ENCODE measurements around the gene DEFB113. TPM values are rescaled to one million over a fixed set of nuclear protein-coding genes. Genes with fewer than 3 reads are reported as not detected.

DEFB113 gene
- total and polyA plus RNA-seq, 11 donors: not detected

DNA sequence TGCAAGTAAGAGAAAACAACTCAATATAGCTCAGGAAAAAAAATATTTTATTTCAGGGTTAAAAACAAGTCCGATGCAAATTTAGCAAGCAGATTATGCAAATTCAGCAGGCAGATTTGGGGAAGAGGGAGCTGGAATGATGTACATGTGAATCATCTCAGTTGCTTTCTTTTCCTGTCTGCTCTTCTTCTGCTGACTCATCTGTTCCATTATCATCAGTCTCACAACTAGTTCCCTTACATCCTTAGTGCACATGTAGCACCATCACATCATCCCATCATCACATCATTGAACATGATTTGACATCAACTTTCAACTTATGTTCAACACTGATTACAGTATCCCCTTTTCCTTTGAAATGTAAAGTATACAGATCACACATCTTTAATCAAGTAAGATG is 11.5 kb upstream of the DEFB113 start:
- H3K4me3 ChIP-seq: no peak overlapping the region
- TF ChIP-seq, protein P1, sequence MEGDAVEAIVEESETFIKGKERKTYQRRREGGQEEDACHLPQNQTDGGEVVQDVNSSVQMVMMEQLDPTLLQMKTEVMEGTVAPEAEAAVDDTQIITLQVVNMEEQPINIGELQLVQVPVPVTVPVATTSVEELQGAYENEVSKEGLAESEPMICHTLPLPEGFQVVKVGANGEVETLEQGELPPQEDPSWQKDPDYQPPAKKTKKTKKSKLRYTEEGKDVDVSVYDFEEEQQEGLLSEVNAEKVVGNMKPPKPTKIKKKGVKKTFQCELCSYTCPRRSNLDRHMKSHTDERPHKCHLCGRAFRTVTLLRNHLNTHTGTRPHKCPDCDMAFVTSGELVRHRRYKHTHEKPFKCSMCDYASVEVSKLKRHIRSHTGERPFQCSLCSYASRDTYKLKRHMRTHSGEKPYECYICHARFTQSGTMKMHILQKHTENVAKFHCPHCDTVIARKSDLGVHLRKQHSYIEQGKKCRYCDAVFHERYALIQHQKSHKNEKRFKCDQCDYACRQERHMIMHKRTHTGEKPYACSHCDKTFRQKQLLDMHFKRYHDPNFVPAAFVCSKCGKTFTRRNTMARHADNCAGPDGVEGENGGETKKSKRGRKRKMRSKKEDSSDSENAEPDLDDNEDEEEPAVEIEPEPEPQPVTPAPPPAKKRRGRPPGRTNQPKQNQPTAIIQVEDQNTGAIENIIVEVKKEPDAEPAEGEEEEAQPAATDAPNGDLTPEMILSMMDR (IDR thresholded peaks at IDR 0.05): no peak
- no peak for TF ChIP-seq POLR2A (IDR thresholded peaks at IDR 0.05)
- intact Hi-C loops (cut with DNase I): no loop called here
- 70 to 84% (median 78%) methylated on average over 1 of the region's 1 CpG for WGBS, 4 donors
- no peak for DNase-seq
- H3K36me3 ChIP-seq: no peaks in the 10 kb centered on the region
- no peaks in the 10 kb centered on the region for H3K4me1 ChIP-seq
- no peaks in the 10 kb centered on the region for H3K9me3 ChIP-seq
- H3K27ac ChIP-seq: no peak overlapping the region
- ATAC-seq: no peak
- no peaks in the 10 kb centered on the region for H3K27me3 ChIP-seq

DNA sequence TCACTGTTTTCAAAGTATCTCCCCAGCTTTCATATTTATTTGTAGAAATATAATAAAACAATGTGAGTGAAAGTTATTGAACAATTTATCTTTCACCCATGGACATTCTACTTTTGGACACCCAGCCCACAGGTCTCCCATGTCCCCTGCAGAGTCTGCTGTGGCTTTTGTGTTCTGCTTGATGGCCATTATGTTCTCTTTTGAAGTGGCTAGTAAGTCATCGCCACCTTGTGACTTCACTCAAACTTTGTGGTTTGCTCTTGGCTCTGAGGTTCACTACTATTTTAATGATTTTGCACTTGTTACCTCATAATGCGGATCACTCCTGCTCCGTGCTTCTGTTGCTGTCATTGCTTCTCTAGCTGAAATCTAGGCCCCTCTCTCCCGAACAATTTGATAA is 10.2 kb upstream of the DEFB113 start:
- no peaks in the 10 kb centered on the region for H3K4me1 ChIP-seq
- no peaks in the 10 kb centered on the region for H3K9me3 ChIP-seq
- no peaks in the 10 kb centered on the region for H3K36me3 ChIP-seq
- H3K27ac ChIP-seq: no peak overlapping the region
- ATAC-seq (no peak), DNase-seq (no peak)
- intact Hi-C loops (cut with DNase I): no loop called here
- no peaks in the 10 kb centered on the region for H3K27me3 ChIP-seq
- H3K4me3 ChIP-seq: no peak overlapping the region
- 81 to 88% (median 85%) methylated on average over 4 of the region's 4 CpGs for WGBS, 4 donors
- TF ChIP-seq, protein P1 (IDR thresholded peaks at IDR 0.05): no peak
- TF ChIP-seq POLR2A (IDR thresholded peaks at IDR 0.05): no peak

DNA sequence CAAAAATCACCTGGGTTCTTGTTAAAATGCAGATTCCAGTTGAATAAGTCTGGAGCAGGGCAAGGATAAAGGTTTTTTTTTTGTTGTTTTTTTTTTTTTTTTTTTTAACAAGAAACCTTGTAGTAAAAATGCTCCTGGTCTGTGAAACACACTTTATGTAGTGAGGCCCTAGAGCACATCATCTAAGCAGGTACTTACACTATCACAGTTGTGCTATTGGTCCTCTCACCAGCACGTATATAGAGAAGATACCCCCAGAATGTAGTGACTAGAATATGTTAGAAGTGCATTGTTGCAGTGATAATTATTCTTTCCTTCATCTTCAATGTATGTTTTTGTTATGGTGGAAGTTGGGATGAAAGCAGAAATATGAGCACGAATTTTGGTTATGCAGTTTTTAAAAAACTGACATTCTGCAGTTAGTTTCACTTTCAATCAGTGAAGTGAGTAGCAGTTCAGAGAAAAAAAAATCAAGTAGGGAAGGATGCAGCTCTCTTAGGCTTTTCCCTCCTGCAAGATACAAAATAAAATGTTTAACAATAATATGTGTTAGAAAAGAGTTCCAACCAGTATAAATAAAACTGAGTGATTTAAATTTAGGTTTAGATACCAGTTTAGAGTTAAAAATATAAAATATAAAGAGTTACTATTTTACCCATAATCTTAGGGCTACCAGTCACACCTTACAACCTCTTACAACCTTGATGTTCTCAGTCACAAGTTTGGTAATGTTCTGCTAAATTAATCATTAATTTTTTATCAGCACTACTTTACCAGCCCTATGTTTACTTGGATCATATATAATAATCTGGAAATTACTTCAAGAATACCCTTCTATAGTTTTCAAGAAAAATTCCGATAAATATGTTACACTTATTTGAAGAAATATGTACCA is 9.2 kb upstream of the DEFB113 start:
- no peak for ATAC-seq
- no peak for DNase-seq
- WGBS, 4 donors: 42 to 54% (median 48%) methylated on average over 3 of the region's 3 CpGs
- H3K9me3 ChIP-seq: no peaks in the 10 kb centered on the region
- TF ChIP-seq POLR2A (IDR thresholded peaks at IDR 0.05): no peak
- TF ChIP-seq, protein P1 (IDR thresholded peaks at IDR 0.05): no peak
- intact Hi-C loops (cut with DNase I): no loop called here
- no peaks in the 10 kb centered on the region for H3K27me3 ChIP-seq
- no peak overlapping the region for H3K27ac ChIP-seq
- H3K4me1 ChIP-seq: no peaks in the 10 kb centered on the region
- H3K36me3 ChIP-seq: no peaks in the 10 kb centered on the region
- H3K4me3 ChIP-seq: peak overlapping the region in 1 of 12 donors; percentile 33

DNA sequence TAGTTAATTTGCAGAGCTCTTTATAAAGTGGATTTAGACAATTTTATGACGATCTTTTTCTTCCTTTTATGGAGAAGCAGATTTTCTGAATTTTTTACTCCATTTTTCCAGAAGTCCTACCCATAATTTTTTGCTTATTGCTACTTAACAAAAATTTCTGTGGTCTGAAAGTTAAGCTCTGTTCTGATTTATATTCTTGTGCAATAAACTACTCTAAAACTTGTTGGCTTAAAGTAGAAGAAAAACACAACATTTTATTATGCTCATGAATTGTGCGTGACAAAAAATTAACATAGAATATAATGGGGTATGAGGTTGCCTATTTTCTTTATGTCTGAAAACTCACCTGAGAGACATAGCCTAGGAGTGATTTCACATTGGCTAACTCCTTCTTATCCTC is 2.6 kb downstream of the DEFB113 start:
- Histone ChIP-seq H3K4me3 (no peak overlapping the region), H3K4me1 (no peaks in the 10 kb centered on the region), H3K9me3 (no peaks in the 10 kb centered on the region), H3K27me3 (no peaks in the 10 kb centered on the region), H3K36me3 (no peaks in the 10 kb centered on the region), H3K27ac (no peak overlapping the region)
- DNase-seq (no peak), ATAC-seq (no peak)
- TF ChIP-seq, protein P1 (IDR thresholded peaks at IDR 0.05): no peak
- TF ChIP-seq POLR2A (IDR thresholded peaks at IDR 0.05): no peak
- WGBS, 4 donors: 53 to 61% (median 57%) methylated on average over 2 of the region's 2 CpGs
- intact Hi-C loops (cut with DNase I): no loop called here
